Neutrophil (primary cell): ENCODE measurements around the gene HOXB2.

Source experiments
- H3K27ac ChIP-seq: fragments of 200-600 bp; sonication (generic); 2 replicates; pipeline ENCODE4 v1.5.1; 2016; ENCODE audit warnings: mild to moderate bottlenecking, moderate library complexity
- H3K27me3 ChIP-seq: fragments of 200-600 bp; sonication (generic); 2 replicates; pipeline ENCODE4 v1.6.0; 2016; ENCODE audit warnings: mild to moderate bottlenecking
- H3K36me3 ChIP-seq: fragments of 200-600 bp; sonication (generic); 2 replicates; pipeline ENCODE4 v1.5.1; 2017
- H3K4me1 ChIP-seq, 2 experiments: fragments of 200-600 bp in 1 of 2; sonication (generic) in 1 of 2; 1 replicate in 1 of 2; 2 replicates in 1 of 2; pipeline versions ENCODE4 v1.5.1 to v1.6.1; 2013 to 2016; ENCODE audit warnings: low read depth in 1 of 2, low read length in 1 of 2, mild to moderate bottlenecking in 1 of 2, moderate library complexity in 1 of 2; ENCODE audit not compliant: control insufficient read depth in 1 of 2, insufficient read depth in 1 of 2
- H3K4me3 ChIP-seq, 2 experiments: fragments of 200-600 bp in 1 of 2; sonication (generic) in 1 of 2; 1 replicate in 1 of 2; 2 replicates in 1 of 2; pipeline ENCODE4 v1.5.1; 2013 to 2016; ENCODE audit warnings: low read depth in 1 of 2, low read length in 1 of 2, mild to moderate bottlenecking in 1 of 2, moderate library complexity in 1 of 2
- H3K9me3 ChIP-seq: fragments of 200-600 bp; sonication (generic); 2 replicates; pipeline ENCODE4 v1.5.1; 2016
- TF ChIP-seq, protein P1 (sequence below): fragments of 200-600 bp; sonication (generic); IDR thresholded peaks from 2 replicates; pipeline ENCODE4 v1.5.1; 2016; ENCODE audit warnings: antibody characterized with exemption

HOXB2 gene

GRCh38 chr17:48571826-48572417 lies 27.0 kb upstream of the HOXB2 start:
- TF ChIP-seq, protein P1, sequence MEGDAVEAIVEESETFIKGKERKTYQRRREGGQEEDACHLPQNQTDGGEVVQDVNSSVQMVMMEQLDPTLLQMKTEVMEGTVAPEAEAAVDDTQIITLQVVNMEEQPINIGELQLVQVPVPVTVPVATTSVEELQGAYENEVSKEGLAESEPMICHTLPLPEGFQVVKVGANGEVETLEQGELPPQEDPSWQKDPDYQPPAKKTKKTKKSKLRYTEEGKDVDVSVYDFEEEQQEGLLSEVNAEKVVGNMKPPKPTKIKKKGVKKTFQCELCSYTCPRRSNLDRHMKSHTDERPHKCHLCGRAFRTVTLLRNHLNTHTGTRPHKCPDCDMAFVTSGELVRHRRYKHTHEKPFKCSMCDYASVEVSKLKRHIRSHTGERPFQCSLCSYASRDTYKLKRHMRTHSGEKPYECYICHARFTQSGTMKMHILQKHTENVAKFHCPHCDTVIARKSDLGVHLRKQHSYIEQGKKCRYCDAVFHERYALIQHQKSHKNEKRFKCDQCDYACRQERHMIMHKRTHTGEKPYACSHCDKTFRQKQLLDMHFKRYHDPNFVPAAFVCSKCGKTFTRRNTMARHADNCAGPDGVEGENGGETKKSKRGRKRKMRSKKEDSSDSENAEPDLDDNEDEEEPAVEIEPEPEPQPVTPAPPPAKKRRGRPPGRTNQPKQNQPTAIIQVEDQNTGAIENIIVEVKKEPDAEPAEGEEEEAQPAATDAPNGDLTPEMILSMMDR = no peak
- no peaks in the 10 kb centered on the region for H3K4me1 ChIP-seq
- H3K27me3 ChIP-seq = peaks cover 100% of the 10 kb centered on the region
- H3K4me3 ChIP-seq = no peak overlapping the region
- H3K27ac ChIP-seq = no peak overlapping the region
- no peaks in the 10 kb centered on the region for H3K9me3 ChIP-seq
- H3K36me3 ChIP-seq = no peaks in the 10 kb centered on the region

GRCh38 chr17:48571024-48571818 lies 26.3 kb upstream of the HOXB2 start:
- Histone ChIP-seq H3K4me1 (no peaks in the 10 kb centered on the region), H3K27me3 (peaks cover 100% of the 10 kb centered on the region), H3K36me3 (no peaks in the 10 kb centered on the region), H3K9me3 (no peaks in the 10 kb centered on the region), H3K27ac (no peak overlapping the region), H3K4me3 (no peak overlapping the region)
- TF ChIP-seq, protein P1 = no peak

- Histone ChIP-seq H3K36me3 (no peaks in the 10 kb centered on the region), H3K4me3 (no peak overlapping the region), H3K9me3 (no peaks in the 10 kb centered on the region), H3K27ac (no peak overlapping the region), H3K27me3 (peaks cover 100% of the 10 kb centered on the region), H3K4me1 (no peaks in the 10 kb centered on the region)
- TF ChIP-seq, protein P1 = no peak
These were observed 25.6 kb upstream of the HOXB2 start for GRCh38 chr17:48570325-48571023.

GRCh38 chr17:48569674-48570324 lies 24.9 kb upstream of the HOXB2 start:
- TF ChIP-seq, protein P1 = no peak
- Histone ChIP-seq H3K27me3 (peaks cover 100% of the 10 kb centered on the region), H3K4me1 (no peaks in the 10 kb centered on the region), H3K4me3 (no peak overlapping the region), H3K27ac (no peak overlapping the region), H3K36me3 (no peaks in the 10 kb centered on the region), H3K9me3 (no peaks in the 10 kb centered on the region)

DNA sequence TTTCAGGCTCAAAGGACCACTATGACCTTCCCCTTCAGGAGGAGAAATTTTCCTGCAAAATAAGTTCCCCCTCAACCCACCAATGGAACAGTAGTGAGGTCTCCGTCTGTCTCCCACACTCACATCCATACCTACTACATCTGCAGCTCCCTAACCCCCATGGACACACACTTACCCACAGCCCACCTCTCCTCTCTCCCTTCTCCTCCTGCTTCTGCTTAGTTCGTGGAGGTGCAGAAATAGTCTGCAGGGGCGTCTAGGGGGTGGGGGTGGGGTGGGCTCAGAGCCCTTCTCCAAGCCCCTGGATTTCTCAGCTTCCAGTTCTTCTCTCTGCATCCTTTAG lies 24.3 kb upstream of the HOXB2 start:
- TF ChIP-seq, protein P1 = no peak
- Histone ChIP-seq H3K27ac (no peak overlapping the region), H3K4me3 (no peak overlapping the region), H3K4me1 (no peaks in the 10 kb centered on the region), H3K27me3 (peaks cover 100% of the 10 kb centered on the region), H3K36me3 (no peaks in the 10 kb centered on the region), H3K9me3 (no peaks in the 10 kb centered on the region)
